HG02884 (cell line): ENCODE results near the gene CPE.
"Not testable (repeated sequence)": the region's sequence is repeated elsewhere in the genome, so short reads cannot be mapped to it uniquely, and the experiment has no call there.

Experiments used
- ATAC-seq: cut with Tn5 transposase; IDR thresholded peaks from one replicate; pipeline ENCODE4 v1.9.1; 2021; ENCODE audit warnings: mild to moderate bottlenecking, moderate library complexity; ENCODE audit not compliant: unreplicated experiment

The CPE gene

DNA sequence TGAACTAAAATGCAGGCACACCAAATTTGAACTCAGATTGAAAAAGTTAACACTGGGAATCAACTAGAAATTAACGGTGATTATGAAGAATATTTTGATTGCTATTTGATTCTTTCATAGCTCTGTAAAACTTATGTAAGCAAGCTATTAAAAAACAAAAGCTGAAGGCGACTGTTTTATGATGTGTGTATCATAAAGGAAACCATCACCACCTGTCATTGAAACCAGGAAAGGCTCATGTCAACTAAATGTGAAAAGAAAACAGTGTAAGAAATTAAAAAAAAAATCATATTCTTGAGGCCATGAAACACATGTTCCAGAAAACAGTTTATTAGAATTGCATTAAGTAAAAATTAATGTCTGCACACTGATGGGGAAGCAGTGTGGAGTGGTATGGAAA is 24.2 kb downstream of the CPE start:
- no peak for ATAC-seq

- no peak for ATAC-seq
Measured at GRCh38 chr4:165403637-165404036, 24.8 kb downstream of the CPE start.

GRCh38 chr4:165404080-165404479 is 25.3 kb downstream of the CPE start:
- ATAC-seq: no peak

DNA sequence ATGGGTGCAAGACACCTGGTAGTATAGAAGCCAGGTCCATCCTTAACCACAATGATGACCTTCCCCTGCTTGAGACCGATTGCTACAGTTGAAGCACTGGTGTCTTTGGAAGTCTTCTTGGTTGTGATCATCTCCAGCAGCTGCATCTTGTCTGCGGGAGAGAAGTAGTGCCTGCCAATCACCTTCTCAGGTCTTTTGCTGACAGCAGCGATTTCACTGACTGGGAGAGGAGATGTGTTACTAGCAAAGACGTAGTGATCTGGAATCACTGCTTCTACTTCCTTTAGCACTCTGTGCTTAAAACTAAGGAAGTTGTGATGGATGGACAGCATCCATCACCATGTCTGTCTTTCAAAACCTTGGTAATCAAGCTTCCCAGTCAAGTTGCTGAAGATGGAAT is 25.9 kb downstream of the CPE start:
- ATAC-seq: no peak

- no peak for ATAC-seq
Measured at GRCh38 chr4:165410214-165410613, 31.4 kb downstream of the CPE start.

DNA sequence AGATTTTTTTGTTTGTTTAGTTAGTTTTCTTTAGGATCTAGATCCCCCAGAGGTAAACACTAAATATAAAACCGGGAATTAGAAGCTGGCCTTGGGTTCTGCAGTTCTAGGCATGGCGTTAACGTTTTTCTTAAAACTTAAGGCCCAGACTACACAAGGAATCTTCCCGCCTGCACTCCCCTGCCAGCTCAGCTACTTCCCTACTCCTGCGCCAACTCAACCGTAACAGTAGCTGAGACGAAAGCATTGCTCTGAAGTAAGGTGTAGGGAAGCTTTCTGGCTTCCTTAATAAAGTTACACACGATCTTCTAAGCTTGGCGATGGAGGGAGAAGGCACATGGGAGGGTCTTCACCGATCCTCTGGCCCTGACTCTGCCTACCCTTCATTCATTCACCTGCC is 37.1 kb downstream of the CPE start:
- no peak for ATAC-seq

DNA sequence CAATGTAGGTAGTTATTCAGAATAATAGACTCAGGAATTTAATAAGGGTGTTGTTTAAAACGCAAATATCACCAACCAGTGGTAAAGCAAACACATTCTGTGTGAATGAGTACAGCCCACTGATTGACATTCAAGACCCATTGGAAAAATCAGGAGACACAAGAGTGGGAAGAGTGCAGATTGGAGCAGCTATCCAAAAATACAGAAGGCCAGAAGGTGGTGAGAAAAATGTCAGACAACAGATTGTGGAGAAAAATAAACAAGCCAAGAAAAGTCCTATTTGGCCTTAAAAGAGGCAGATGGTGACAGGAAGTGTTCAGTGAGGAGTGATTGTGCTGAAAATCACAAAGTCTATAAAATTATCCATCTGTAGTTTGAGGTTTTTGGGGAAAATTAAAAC is 39.3 kb downstream of the CPE start:
- no peak for ATAC-seq

- no peak for ATAC-seq
Measured at GRCh38 chr4:165425629-165426028, 46.8 kb downstream of the CPE start.

DNA sequence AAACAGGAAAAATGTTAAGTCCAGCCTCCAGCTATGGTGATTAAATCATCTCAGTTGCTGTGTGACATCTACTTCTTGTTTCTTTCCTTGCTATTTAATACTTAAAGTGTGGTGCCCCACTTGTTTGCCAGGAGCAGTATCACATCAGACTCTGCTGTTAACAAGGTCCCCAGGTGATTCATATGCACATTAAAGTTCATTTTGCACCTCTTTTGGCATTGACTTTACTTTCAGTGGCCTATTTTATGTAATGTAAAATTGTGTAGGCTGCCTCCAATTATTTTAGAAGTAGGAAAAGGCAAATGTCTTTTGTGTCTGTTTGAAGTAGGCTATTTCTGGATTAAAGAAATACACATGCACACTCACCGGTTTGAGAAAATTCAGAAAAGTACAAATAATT is 47.5 kb downstream of the CPE start:
- no peak for ATAC-seq

DNA sequence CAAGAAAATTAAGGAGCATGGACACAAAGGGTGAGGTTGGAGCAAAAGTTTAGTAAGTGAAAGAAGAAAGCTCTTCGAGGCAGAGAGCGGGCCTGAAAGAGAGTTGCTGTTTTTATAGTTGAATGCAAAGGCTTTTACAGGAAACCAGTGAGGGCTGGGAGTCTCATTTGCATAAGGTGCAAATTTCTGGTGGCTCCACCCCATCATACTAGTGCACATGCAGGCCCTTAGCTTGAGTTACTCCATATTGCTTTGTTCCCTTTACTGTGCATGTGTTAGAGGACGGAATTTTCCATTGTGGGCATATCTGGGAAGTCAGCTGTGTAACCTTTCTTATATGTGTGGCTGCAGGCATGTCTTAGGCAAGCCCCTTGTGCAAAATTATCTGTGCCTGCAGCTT is 48.0 kb downstream of the CPE start:
- no peak for ATAC-seq

- no peak for ATAC-seq
Measured at GRCh38 chr4:165428957-165429356, 50.1 kb downstream of the CPE start.

DNA sequence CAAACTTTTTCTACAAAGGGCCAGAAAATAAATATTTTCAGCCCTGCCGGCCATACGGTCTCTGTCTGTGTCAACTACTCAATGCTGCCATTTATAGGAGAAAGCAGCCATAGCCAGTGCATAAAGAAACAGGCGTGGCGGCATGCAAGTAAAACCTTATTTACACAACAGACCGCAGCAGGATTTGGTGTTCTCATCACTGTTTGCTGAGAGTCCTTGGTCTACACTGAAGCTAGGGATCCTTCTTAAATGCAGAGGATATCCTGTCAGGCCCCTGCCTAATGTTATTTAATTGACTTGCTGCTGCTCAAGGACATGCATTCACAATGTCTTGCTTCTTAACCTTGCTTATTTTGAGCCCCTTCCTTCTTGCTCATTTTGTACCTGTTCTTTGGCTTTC is 54.7 kb downstream of the CPE start:
- no peak for ATAC-seq

- ATAC-seq: no peak
Measured at GRCh38 chr4:165437691-165438090, 58.9 kb downstream of the CPE start.

DNA sequence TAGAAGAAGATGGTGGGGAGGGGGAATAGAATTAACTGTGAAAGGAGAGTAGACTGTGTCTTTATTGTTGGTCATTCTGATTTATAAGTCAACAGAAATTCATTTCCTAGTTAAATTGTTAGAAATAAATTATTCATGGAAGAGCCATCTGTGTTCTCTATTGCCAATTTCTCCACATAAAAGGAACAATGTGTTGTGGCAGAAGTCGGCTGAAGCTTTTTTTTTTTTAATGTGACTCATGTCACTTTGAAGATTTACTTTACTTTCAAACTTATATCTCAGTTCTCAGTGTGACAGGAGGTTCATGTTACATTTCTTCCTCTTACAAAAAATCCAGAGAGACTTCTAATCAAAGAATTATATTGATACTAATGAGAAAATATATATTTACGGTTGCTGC is 60.5 kb downstream of the CPE start:
- no peak for ATAC-seq

- no peak for ATAC-seq
Measured at GRCh38 chr4:165439981-165440380, 61.2 kb downstream of the CPE start.

- no peak for ATAC-seq
Measured at GRCh38 chr4:165440415-165441158, 61.8 kb downstream of the CPE start.

DNA sequence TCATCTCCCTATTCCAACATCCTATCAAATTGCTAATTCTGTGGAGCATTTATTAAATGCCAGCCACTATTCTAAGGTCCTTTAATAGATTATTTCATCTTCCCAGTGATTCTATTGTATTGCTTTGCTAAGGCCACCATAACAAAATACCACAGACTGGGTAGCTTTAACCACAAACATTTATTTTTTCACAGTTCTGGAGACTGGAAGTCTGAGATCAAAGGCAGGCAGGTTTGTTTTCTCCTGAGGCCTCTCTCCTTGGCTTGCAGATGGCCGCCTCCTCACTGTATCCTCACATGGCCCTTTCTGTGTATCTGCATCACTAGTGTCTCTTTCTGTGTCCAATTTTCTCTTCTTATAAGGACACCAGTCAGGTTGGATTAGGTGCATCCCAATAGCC is 64.5 kb downstream of the CPE start:
- no peak for ATAC-seq

DNA sequence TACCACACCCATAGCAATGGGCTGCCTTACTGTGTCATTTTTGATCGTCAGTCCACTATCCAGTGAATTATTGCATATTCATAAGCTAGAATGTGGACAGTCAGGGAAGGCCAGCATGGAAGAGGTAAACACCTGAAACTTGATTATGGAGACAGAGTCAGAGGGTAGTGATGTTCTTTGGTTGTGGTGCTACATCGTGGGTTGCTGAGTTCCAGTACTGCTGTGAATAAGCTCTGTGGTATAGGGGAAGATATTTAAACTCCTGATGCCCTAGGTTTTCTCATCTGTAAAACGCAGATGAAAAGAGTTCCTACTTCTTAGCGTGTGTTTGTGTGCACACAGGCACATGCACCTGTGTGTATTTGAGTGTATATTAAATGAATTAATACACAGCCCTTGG is 69.9 kb downstream of the CPE start:
- no peak for ATAC-seq

DNA sequence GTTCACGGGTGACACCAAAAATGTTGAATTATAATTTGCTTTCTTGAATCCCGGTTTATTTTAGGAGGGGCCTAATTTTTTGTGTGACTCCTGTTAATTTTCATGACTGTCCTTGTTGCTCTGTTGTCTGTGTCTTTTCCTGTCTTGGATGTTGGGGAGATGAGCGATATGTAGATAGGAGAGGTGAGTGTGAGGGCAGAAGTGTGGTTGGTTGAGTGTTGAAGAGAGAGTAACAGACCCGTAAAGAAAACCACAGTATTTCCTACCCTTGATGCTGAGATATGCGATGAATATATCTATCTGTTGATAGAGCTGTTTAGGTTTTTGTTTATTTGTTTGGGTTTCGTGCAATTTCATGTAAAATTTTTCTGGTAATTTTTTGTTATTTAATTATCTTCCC is 70.5 kb downstream of the CPE start:
- ATAC-seq: no peak

DNA sequence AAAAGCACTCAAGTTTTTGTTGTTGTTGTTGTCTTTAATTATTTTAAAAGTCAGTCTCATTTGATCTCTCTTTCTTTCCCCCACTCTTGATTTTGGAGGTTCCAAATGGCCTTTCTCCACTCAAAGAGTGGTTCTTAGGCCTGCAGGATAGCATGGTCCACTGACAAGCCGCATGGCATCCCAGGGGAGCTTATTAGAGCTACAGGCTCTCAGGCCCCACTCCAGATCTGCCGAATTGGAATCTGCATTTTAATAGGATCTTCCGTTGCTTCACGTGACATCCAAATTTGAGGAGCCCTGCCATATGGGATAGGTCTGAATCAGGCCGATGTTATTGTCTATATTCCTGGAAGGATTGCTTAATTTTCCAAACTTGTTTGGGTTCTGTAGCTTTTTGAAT is 72.1 kb downstream of the CPE start:
- ATAC-seq: no peak

GRCh38 chr4:165453140-165453539 is 74.3 kb downstream of the CPE start:
- ATAC-seq: not testable (repeated sequence)

GRCh38 chr4:165454426-165454825 is 75.6 kb downstream of the CPE start:
- no peak for ATAC-seq

GRCh38 chr4:165457793-165458192 is 79.0 kb downstream of the CPE start:
- no peak for ATAC-seq
